PC-9 (cell line): ENCODE data around the gene HBA2.

Source experiments
- CTCF ChIP-seq: fragments of 200-600 bp; sonication (generic); conservative IDR thresholded peaks from 2 replicates; pipeline ENCODE4 v1.6.1; 2017; ENCODE audit warnings: mixed run types, antibody characterized with exemption, mild to moderate bottlenecking, moderate library complexity
- EZH2 ChIP-seq: fragments of 200-600 bp; sonication (generic); IDR thresholded peaks from 2 replicates; pipeline ENCODE4 v1.8.0; 2017; ENCODE audit warnings: antibody characterized with exemption, low read depth

GRCh38 chr16:187330-187729 is 14.7 kb downstream of the HBA2 start:
- no peak for TF ChIP-seq CTCF
- no peak for TF ChIP-seq EZH2
